Measurements from ENCODE around the gene OLFML1.

- TF ChIP-seq POLR2AphosphoS5 (IDR thresholded peaks at IDR 0.05; ENCODE audit: insufficient read depth, low read depth, low read length) (no peak), CTCF (IDR thresholded peaks at IDR 0.05; ENCODE audit: extremely low read depth in 1 of 2, insufficient read depth in 1 of 2, low read depth in 1 of 2, low read length in 2 of 2) (no peak), MAX (IDR thresholded peaks at IDR 0.05; ENCODE audit: insufficient read depth, insufficient read length) (no peak), POLR2A (IDR thresholded peaks at IDR 0.05; ENCODE audit: low read depth, low read length) (no peak), EZH2 (IDR thresholded peaks at IDR 0.05; ENCODE audit: borderline replicate concordance, low read depth, low read length, severe bottlenecking) (no peak), MYC (IDR thresholded peaks at IDR 0.05; ENCODE audit: low read depth, low read length) (no peak), FOS (IDR thresholded peaks at IDR 0.05; ENCODE audit: borderline replicate concordance, insufficient read depth, low read length) (no peak)
These were observed 53.5 kb downstream of the OLFML1 start for GRCh38 chr11:7538466-7539454.
